Esophagus muscularis mucosa (tissue), 4 donors: ENCODE measurements around the gene FAM222A.

Experiments
- EP300 ChIP-seq: sonication (generic); formaldehyde crosslinking; IDR thresholded peaks from one replicate; pipeline ENCODE4 v1.6.1; 2017; ENCODE audit warnings: antibody characterized with exemption
- POLR2A ChIP-seq: fragments of 450-650 bp; IDR thresholded peaks from one replicate; pipeline ENCODE4 v1.6.1; 2017; ENCODE audit warnings: antibody characterized with exemption, moderate library complexity, mild to moderate bottlenecking, low read depth
- TF ChIP-seq, protein P1 (sequence below), 3 experiments: fragments of 200-600 bp in 2 of 3; fragments of 450-650 bp in 1 of 3; sonication (generic) in 2 of 3; IDR thresholded peaks; one replicate each; pipeline ENCODE4 v1.5.1; 2017 to 2019; ENCODE audit warnings: antibody characterized with exemption in 3 of 3, mild to moderate bottlenecking in 2 of 3, moderate library complexity in 1 of 3

DNA sequence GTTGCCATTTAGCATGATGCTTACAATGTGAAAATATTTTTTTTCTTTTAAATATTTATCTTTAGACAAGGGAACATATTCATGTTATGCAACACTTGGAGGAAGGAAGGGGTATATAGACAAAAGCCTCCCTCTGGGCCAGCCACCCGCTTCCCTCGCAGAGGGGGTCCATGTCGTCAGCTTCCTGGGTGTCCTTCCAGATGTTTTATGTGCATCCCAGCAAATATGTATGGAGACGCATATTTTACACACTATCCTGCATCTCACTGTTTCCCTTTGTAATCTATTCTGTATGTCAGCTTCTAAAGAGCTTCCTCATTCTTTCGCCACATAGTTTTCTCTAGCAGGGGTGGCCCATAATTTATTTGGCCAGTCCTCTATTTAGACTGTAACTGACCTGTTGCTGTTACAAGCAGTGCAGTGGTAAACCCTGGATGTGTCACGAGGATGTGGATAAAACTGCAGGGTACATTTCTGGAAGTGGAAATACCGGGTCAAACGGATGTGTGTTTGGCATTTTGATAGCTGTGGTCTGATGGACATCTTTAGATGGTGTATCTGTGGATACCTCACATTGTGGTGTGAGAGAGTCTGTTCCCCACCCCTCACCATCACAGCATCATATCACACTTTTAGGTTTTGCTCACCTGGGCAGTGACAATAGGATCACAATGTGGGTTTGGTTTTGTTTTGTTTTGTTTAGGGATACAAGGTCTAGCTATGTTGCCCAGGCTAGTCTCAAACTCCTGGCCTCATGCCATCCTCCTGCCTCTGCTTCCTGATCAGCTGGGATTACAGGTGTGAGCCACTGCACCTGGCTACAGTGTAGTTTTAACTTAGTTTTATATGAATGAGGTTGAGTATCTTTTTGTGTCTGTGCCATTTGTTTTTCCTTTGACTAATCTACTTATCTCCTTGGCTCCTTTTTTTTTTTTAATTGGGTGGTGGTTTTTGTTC is 31.6 kb downstream of the FAM222A start:
- TF ChIP-seq, protein P1, sequence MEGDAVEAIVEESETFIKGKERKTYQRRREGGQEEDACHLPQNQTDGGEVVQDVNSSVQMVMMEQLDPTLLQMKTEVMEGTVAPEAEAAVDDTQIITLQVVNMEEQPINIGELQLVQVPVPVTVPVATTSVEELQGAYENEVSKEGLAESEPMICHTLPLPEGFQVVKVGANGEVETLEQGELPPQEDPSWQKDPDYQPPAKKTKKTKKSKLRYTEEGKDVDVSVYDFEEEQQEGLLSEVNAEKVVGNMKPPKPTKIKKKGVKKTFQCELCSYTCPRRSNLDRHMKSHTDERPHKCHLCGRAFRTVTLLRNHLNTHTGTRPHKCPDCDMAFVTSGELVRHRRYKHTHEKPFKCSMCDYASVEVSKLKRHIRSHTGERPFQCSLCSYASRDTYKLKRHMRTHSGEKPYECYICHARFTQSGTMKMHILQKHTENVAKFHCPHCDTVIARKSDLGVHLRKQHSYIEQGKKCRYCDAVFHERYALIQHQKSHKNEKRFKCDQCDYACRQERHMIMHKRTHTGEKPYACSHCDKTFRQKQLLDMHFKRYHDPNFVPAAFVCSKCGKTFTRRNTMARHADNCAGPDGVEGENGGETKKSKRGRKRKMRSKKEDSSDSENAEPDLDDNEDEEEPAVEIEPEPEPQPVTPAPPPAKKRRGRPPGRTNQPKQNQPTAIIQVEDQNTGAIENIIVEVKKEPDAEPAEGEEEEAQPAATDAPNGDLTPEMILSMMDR (IDR thresholded peaks at IDR 0.05), result no peak
- TF ChIP-seq EP300 (no peak), POLR2A (no peak)
